Naive thymus-derived CD8-positive, alpha-beta T cell (primary cell): ENCODE measurements around the gene TMEM94. TPM values are rescaled to one million over a fixed set of nuclear protein-coding genes. Genes with fewer than 3 reads are reported as not detected.
"Not testable (repeated sequence)": the region's sequence is repeated elsewhere in the genome, so short reads cannot be mapped to it uniquely, and the experiment has no call there.

Experiments
- ATAC-seq, 2 donors: fragments of 150-1000 bp; cut with Tn5 transposase in 1 of 2; sonication (Bioruptor Pico), chemical (Tn5 transposase) in 1 of 2; 1 replicate in 1 of 2; 2 replicates in 1 of 2; pipeline ENCODE4 v1.10.0; 2021; ENCODE audit warnings: mild to moderate bottlenecking in 2 of 2, moderate library complexity in 2 of 2
- POLR2A ChIA-PET: fragments of 350-600 bp; sonication (Branson Sonifier 250); formaldehyde crosslinking; loops from one replicate; lab custom pipeline; 2021; ENCODE audit warnings: antibody characterized with exemption; lab: Charles Lee
- DNase-seq, 10 donors: peaks; one replicate each; pipeline versions ENCODE4 v3.0.0 to v3.0.0-alpha.2; 2020 to 2022
- H3K27ac Mint-ChIP-seq, 10 donors: one replicate each; pipeline ENCODE4 v1.8.0; 2020 to 2022; ENCODE audit warnings: mild to moderate bottlenecking in 10 of 10, mixed read lengths in 10 of 10, moderate library complexity in 4 of 10, inconsistent platforms in 1 of 10
- H3K27me3 Mint-ChIP-seq, 5 donors: one replicate each; pipeline ENCODE4 v1.8.0; 2021 to 2022; ENCODE audit warnings: mixed read lengths in 5 of 5
- H3K36me3 Mint-ChIP-seq, 3 donors: one replicate each; pipeline ENCODE4 v1.8.0; 2020 to 2022; ENCODE audit warnings: mixed read lengths in 3 of 3, mild to moderate bottlenecking in 2 of 3, inconsistent platforms in 1 of 3
- H3K4me1 Mint-ChIP-seq, 4 donors: one replicate each; pipeline ENCODE4 v1.8.0; 2021 to 2022; ENCODE audit warnings: mixed read lengths in 4 of 4
- H3K4me3 Mint-ChIP-seq, 10 donors: one replicate each; pipeline ENCODE4 v1.8.0; 2020 to 2022; ENCODE audit warnings: mild to moderate bottlenecking in 10 of 10, mixed read lengths in 10 of 10, moderate library complexity in 6 of 10, inconsistent platforms in 1 of 10
- H3K9me3 Mint-ChIP-seq, 9 donors: one replicate each; pipeline ENCODE4 v1.8.0; 2020 to 2022; ENCODE audit warnings: mixed read lengths in 9 of 9, mild to moderate bottlenecking in 3 of 9, inconsistent platforms in 1 of 9, moderate library complexity in 1 of 9
- polyA plus RNA-seq, 3 donors: library from polyadenylated mRNA; unstranded; fragments of 300-500 nt; fragmentation: Illumina TruSeq; gene quantifications; one replicate each; pipeline ENCODE4 v1.2.3, GENCODE V29; 2021
- total RNA-seq, 8 experiments: library from RNA in 2 of 8; stranded (reverse) in 2 of 8; gene quantifications; one replicate each; pipeline ENCODE4 v1.2.3 and lab custom pipeline; 2021 to 2026

TMEM94 gene
- total and polyA plus RNA-seq, 5 experiments from 2014 or later, result 8.4 to 108 (median 23.5) TPM

DNA sequence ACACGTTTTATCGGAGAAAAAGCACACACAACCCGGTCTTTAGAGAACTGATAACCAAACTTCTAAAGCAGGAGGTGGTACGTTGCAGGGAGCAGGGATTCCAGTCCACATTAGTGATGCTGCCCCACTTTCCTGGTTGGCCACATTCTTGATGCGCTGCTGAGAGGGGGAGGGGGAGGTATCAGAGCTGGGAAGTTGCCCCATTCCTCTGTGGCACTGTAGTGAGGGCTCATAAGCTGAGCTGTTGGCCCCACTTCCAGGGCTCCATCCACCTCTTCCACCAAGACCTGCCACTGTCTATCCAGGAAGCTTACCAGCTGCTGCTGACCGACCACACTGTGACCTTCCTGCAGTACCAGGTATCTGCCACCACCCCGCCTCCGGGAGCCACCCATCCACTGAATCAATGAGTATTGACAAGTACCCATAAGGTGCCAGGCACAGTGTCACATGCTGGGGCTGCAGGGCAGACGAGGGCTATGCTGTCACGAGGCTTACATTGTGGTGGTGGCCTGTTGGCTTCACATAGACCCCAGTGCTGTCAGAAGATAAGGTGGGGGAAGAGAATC, 60.9 kb downstream of the TMEM94 start:
- peak overlapping the region; percentile 71 to 88 (median 84) for H3K4me3 Mint-ChIP-seq
- no peaks in the 10 kb centered on the region for H3K9me3 Mint-ChIP-seq
- H3K27me3 Mint-ChIP-seq, result no peaks in the 10 kb centered on the region
- DNase-seq (peak in 3 of 10 donors; percentile 12 to 30 (median 16)), ATAC-seq (no peak)
- POLR2A ChIA-PET, result interaction anchor here (1.0 to 3.1 kb wide), 13 partner anchors 7 to 263 kb away, joined by 3 to 32 read pairs (median 12); partner anchors contain the start of genes GGA3, GRB2, LLGL2 and MRPS7
- peaks cover 0 to 36% (median 9%) of the 10 kb centered on the region in 3 donors for H3K36me3 Mint-ChIP-seq
- peaks cover 13 to 32% (median 26%) of the 10 kb centered on the region in 4 donors for H3K4me1 Mint-ChIP-seq
- peak overlapping the region; percentile 90 to 98 (median 96) for H3K27ac Mint-ChIP-seq

DNA sequence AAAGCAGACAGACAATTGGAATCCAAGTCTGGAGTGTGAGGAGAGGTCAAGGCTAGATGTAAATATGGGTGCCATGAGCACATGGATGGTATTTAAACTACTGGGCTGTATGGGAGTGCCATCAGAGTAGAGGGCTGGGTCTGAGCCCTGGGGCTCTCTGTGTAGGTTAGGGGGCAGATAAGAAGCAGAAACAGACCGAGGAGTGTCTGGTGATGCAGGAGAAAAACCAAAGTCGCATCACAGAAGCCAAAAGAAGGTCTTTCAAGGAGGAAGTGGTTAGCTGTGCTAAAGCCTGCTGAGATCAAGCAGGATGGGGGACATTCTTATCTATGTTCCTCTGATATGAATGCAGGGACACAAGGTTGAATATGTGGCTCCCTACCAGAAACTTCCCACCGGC, 61.8 kb downstream of the TMEM94 start:
- Mint-ChIP-seq H3K4me1 (peaks cover 13 to 33% (median 26%) of the 10 kb centered on the region in 4 donors), H3K4me3 (peak overlapping the region; percentile 71 to 88 (median 84)), H3K27ac (peak overlapping the region; percentile 90 to 98 (median 96)), H3K9me3 (no peaks in the 10 kb centered on the region), H3K36me3 (peaks cover 0 to 42% (median 11%) of the 10 kb centered on the region in 3 donors), H3K27me3 (no peaks in the 10 kb centered on the region)
- DNase-seq, result peak in 8 of 10 donors; percentile 51 to 88 (median 79)
- POLR2A ChIA-PET, result interaction anchor here (0.7 to 3.1 kb wide), 10 partner anchors 13 to 360 kb away, joined by 3 to 19 read pairs (median 5); partner anchors contain the start of genes GGA3, MIF4GD, MRPS7 and TMEM94
- ATAC-seq, result peak; percentile 54 to 78

DNA sequence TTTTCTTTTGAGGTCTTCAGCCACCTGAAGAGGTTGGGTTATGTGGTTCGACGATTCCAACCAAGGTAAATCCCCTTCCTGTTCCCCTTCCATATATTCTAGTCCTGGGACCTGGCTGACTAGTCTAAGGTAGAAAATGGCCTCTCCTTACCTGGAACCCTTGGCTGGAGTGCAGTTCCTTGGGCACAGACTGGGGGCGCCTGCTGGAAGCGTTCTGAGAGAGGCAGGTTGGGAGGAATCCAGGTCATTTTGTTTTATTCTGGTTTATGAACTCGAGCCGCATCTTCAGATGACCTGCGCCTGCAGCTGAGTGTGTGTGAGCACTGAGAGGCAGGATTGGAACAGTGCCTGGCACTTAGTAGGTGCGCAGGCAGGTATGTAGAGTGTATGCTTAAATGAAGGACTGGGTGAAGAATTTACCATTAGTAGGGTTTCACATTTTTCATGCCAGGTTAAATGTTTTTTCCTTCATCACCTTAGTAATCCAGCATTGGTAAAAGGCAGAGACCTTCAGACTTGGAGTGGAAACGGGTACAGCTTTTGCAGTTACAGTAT, 62.6 kb downstream of the TMEM94 start:
- POLR2A ChIA-PET, result interaction anchor here (0.9 to 3.1 kb wide), 5 partner anchors 14 to 360 kb away, joined by 3 to 19 read pairs (median 5); partner anchors contain the start of genes TMEM94 and TRIM47
- H3K27ac Mint-ChIP-seq, result peak overlapping the region in 9 of 10 donors; percentile 90 to 98 (median 96)
- H3K4me3 Mint-ChIP-seq, result peak overlapping the region in 8 of 10 donors; percentile 51 to 87 (median 84)
- DNase-seq (no peak), ATAC-seq (no peak)
- H3K4me1 Mint-ChIP-seq, result peaks cover 13 to 33% (median 26%) of the 10 kb centered on the region in 4 donors
- no peaks in the 10 kb centered on the region for H3K9me3 Mint-ChIP-seq
- no peaks in the 10 kb centered on the region for H3K27me3 Mint-ChIP-seq
- H3K36me3 Mint-ChIP-seq, result peaks cover 0 to 43% (median 11%) of the 10 kb centered on the region in 3 donors

GRCh38 chr17:75520413-75520812, 64.0 kb downstream of the TMEM94 start:
- H3K9me3 Mint-ChIP-seq, DNase-seq, ATAC-seq, H3K27me3 Mint-ChIP-seq, H3K4me3 Mint-ChIP-seq: not testable (repeated sequence)
- Mint-ChIP-seq H3K4me1 (peaks cover 13 to 37% (median 27%) of the 10 kb centered on the region in 4 donors), H3K36me3 (peaks cover 0 to 45% (median 11%) of the 10 kb centered on the region in 3 donors), H3K27ac (peak overlapping the region in 1 of 10 donors; percentile 43)
- POLR2A ChIA-PET, result interaction anchor here (1.1 to 1.7 kb wide), 2 partner anchors 61 to 68 kb away, joined by 3 to 4 read pairs; no protein-coding TSS in a partner anchor

GRCh38 chr17:75521290-75521689, 64.9 kb downstream of the TMEM94 start:
- Mint-ChIP-seq H3K4me1 (peaks cover 14 to 39% (median 30%) of the 10 kb centered on the region in 4 donors), H3K4me3 (no peak overlapping the region), H3K9me3 (no peaks in the 10 kb centered on the region), H3K27ac (peak overlapping the region in 3 of 10 donors; percentile 15 to 47 (median 33)), H3K36me3 (peaks cover 0 to 45% (median 11%) of the 10 kb centered on the region in 3 donors), H3K27me3 (no peaks in the 10 kb centered on the region)
- no peak for DNase-seq
- POLR2A ChIA-PET, result interaction anchor here (1.1 to 1.7 kb wide), 2 partner anchors 60 to 67 kb away, joined by 3 to 4 read pairs; no protein-coding TSS in a partner anchor
- no peak for ATAC-seq

- POLR2A ChIA-PET, result interaction anchor here (1.1 to 1.7 kb wide), 2 partner anchors 67 kb away, joined by 4 read pairs; no protein-coding TSS in a partner anchor
- no peak for ATAC-seq
- no peak for DNase-seq
- H3K9me3 Mint-ChIP-seq, result no peaks in the 10 kb centered on the region
- no peaks in the 10 kb centered on the region for H3K27me3 Mint-ChIP-seq
- H3K36me3 Mint-ChIP-seq, result peaks cover 0 to 45% (median 11%) of the 10 kb centered on the region in 3 donors
- peak overlapping the region in 3 of 10 donors; percentile 11 to 88 (median 45) for H3K27ac Mint-ChIP-seq
- peak overlapping the region in 1 of 10 donors; percentile 35 for H3K4me3 Mint-ChIP-seq
- H3K4me1 Mint-ChIP-seq, result peaks cover 16 to 45% (median 33%) of the 10 kb centered on the region in 4 donors
Observed at GRCh38 chr17:75521951-75522727, 65.7 kb downstream of the TMEM94 start.

- peaks cover 0 to 39% (median 8%) of the 10 kb centered on the region in 3 donors for H3K36me3 Mint-ChIP-seq
- DNase-seq, result no peak
- POLR2A ChIA-PET, result interaction anchor here (2.2 kb wide), 1 partner anchor 7 kb away, joined by 32 read pairs; the partner anchor contains the start of gene TSEN54
- peak overlapping the region in 3 of 10 donors; percentile 21 to 60 (median 40) for H3K27ac Mint-ChIP-seq
- H3K27me3 Mint-ChIP-seq, result no peaks in the 10 kb centered on the region
- H3K4me1 Mint-ChIP-seq, result peaks cover 4 to 31% (median 20%) of the 10 kb centered on the region in 4 donors
- H3K9me3 Mint-ChIP-seq, result no peaks in the 10 kb centered on the region
- peak overlapping the region in 4 of 10 donors; percentile 19 to 81 (median 70) for H3K4me3 Mint-ChIP-seq
- no peak for ATAC-seq
Observed at GRCh38 chr17:75523647-75524046, 67.2 kb downstream of the TMEM94 start.

GRCh38 chr17:75524269-75524969, 68.0 kb downstream of the TMEM94 start:
- Mint-ChIP-seq H3K27ac (peak overlapping the region in 6 of 10 donors; percentile 63 to 90 (median 78)), H3K36me3 (peaks cover 0 to 33% (median 7%) of the 10 kb centered on the region in 3 donors), H3K4me3 (peak overlapping the region; percentile 54 to 81 (median 74)), H3K9me3 (no peaks in the 10 kb centered on the region), H3K4me1 (peaks cover 3 to 24% (median 14%) of the 10 kb centered on the region in 4 donors), H3K27me3 (no peaks in the 10 kb centered on the region)
- POLR2A ChIA-PET, result interaction anchor here (1.0 to 2.2 kb wide), 9 partner anchors 8 to 254 kb away, joined by 3 to 32 read pairs (median 4); partner anchors contain the start of genes MIF4GD, TMEM94 and TSEN54
- ATAC-seq (no peak), DNase-seq (peak in 1 of 10 donors; percentile 31)

GRCh38 chr17:75524970-75525805, 68.8 kb downstream of the TMEM94 start, which contains the start of gene LLGL2:
Gene LLGL2 (plus strand): TSS chr17:75525697. CDS start chr17:75543427, 17,730 bp downstream.
- Mint-ChIP-seq H3K4me1 (peaks cover 3 to 21% (median 12%) of the 10 kb centered on the region in 4 donors), H3K9me3 (no peaks in the 10 kb centered on the region), H3K4me3 (peak within 1 kb of the TSS; percentile 71 to 88 (median 81)), H3K36me3 (peaks cover 0 to 29% (median 3%) of the 10 kb centered on the region in 3 donors), H3K27me3 (no peaks in the 10 kb centered on the region), H3K27ac (peak within 1 kb of the TSS in 8 of 10 donors; percentile 53 to 90 (median 78))
- POLR2A ChIA-PET, result interaction anchor here (0.6 to 2.2 kb wide), 16 partner anchors 9 to 255 kb away, joined by 3 to 32 read pairs (median 4); partner anchors contain the start of genes MIF4GD, TMEM94 and TSEN54
- ATAC-seq, result peak; percentile 88 to 89
- peak; percentile 78 to 94 (median 88) for DNase-seq

- POLR2A ChIA-PET, result interaction anchor here (0.6 to 2.2 kb wide), 17 partner anchors 9 to 255 kb away, joined by 3 to 32 read pairs (median 4); partner anchors contain the start of genes MIF4GD, TMEM94 and TSEN54
- Mint-ChIP-seq H3K27ac (peak overlapping the region in 8 of 10 donors; percentile 3 to 80 (median 51)), H3K9me3 (no peaks in the 10 kb centered on the region), H3K27me3 (no peaks in the 10 kb centered on the region), H3K4me3 (peak overlapping the region; percentile 71 to 88 (median 80)), H3K4me1 (peaks cover 3 to 21% (median 12%) of the 10 kb centered on the region in 4 donors), H3K36me3 (peaks cover 0 to 23% (median 3%) of the 10 kb centered on the region in 3 donors)
- ATAC-seq, result peak in 1 of 2 donors; percentile 21
- DNase-seq, result no peak
Observed at GRCh38 chr17:75525806-75526554, 69.5 kb downstream of the TMEM94 start.
